GM19043 (cell line): ENCODE results near the gene USP20.

Experiments used
- ATAC-seq: cut with Tn5 transposase; IDR thresholded peaks from one replicate; pipeline ENCODE4 v1.9.1; 2021; ENCODE audit warnings: low read depth; ENCODE audit not compliant: unreplicated experiment

USP20 gene

DNA sequence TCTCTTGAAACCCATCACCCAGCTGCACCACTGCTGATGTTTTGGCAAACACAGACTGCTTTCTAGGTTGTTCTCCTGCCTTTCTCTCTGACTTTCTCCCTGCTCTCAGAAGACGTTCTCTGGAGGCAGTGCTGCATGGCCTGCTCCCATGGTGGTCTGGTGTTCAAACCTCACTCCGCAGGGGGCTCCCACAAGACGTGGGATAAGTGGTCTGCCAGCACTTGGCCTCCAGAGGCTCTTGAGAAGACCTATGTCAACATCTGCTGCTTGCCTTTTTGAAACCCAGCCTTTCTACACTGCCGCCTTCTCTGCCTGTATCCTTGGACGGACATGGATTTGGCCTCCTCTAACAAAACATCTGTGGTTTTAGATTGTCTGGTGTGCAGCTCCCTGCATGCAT lies 16.6 kb downstream of the USP20 start:
- no peak for ATAC-seq

DNA sequence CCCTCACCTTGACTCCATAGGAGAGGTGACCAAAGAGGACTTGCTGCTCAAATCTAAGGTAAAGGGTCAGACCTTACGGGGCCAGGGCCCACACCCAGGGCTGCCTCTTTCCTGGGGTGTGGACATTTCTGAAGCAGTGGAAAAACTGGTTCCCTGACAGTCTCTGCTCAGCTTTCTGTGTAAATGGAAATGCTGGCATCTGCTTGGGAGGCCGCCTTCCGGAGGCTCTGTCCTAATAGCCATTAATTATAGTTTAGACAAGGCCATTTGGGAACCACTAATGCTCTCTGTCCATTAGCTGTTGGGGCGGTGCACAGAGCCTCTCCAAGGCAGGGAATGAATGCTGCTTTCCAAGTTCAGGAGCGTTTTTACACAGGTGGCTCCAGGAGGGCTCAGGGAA lies 17.3 kb downstream of the USP20 start:
- no peak for ATAC-seq

DNA sequence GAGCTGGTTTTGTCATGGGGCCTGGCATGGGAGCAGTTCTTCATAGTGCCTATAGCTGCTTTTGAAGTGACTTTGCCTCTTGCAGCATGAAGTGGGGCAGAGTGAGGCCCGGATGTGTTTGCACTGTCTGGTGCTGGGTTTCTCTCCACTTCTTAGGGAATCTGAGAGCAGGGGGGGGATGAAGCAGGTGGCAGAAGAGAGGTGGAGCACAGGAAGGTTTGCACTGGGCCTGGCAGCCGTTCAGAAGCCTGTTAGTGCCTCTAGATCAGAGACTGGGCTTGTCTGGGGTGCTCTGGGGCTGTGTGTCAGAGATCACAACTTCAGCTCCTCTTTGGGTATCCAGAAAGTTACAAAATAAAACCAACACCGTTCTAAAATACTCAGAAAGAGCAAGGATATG lies 18.4 kb downstream of the USP20 start:
- ATAC-seq = no peak

DNA sequence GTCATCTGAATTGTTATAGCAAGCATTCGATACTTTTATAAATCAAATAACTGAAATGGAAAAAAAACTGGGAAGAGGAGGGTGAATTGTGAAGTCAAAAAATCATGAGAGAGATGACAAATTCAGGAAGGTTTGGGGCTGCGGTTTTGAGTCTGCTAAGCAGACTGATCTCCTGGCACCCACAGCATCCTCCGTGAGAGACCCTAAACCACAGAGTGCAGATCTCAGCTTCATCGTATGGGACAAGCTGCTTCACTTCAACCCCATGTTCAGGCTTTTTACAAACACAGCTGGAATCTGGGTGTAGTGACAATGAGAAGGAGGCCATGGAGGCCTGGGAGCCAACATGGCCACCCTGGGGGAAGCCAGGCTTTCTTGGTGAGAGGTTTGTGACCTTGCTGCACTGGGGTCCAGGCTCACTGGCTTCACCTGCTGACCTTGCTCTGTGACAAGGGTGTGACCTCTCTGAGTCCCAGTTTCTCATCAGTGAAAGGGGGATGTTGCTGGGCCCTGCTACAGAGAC lies 19.4 kb downstream of the USP20 start:
- ATAC-seq = no peak

DNA sequence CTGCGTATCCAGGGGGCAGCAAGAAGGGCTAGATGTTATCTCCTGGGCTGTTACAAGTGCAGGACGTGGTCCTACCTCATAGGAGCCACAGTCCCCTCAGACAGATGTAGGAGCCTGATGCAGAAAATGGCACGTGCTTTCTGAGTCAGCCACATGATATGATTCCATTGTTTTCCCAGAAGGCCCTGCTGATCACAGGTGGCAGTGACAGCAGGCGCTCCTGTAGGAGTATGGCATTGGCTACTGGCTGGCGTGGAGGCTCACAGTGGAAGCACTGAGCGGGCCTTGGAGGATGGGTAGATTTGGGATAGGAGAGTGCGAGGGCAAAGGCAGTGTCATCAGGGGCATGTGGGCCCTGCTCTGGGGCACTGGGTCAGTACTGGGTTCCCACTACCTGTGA lies 21.9 kb downstream of the USP20 start:
- ATAC-seq = no peak

DNA sequence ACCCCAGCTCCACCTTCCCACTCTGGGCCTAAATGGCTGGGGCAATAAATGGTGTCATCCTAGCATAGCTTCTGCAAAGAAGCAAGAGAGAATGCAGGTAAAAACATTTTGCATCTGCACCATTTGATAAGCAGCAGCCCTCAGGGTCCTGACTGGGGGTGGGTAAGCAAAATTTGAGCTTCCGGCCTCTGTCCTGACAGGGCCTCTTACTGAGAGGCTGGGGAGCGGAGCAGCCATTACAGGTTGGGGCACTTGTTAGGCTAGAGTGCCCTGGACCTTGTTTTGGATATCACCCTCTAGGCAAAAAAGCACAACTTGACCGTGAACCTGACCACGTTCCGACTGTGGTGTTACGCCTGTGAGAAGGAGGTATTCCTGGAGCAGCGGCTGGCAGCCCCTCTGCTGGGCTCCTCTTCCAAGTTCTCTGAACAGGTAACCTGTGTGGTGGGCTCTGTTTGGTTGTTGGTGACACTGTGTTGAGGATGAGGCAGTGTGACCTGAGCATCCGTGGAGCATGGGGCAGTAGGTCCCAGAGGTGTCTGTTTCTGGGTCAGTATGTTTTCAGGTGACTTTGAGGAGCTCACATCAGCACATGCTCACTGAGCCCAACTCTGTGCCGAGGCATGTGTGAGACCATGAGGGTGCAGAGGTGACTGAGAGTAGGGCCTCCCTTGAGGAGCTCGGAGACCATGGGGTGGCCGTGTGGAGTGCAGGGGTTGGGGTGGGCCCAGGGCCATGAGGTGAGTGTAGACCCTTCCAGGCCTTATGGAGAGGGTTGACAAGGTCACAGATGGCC lies 23.1 kb downstream of the USP20 start:
- no peak for ATAC-seq

DNA sequence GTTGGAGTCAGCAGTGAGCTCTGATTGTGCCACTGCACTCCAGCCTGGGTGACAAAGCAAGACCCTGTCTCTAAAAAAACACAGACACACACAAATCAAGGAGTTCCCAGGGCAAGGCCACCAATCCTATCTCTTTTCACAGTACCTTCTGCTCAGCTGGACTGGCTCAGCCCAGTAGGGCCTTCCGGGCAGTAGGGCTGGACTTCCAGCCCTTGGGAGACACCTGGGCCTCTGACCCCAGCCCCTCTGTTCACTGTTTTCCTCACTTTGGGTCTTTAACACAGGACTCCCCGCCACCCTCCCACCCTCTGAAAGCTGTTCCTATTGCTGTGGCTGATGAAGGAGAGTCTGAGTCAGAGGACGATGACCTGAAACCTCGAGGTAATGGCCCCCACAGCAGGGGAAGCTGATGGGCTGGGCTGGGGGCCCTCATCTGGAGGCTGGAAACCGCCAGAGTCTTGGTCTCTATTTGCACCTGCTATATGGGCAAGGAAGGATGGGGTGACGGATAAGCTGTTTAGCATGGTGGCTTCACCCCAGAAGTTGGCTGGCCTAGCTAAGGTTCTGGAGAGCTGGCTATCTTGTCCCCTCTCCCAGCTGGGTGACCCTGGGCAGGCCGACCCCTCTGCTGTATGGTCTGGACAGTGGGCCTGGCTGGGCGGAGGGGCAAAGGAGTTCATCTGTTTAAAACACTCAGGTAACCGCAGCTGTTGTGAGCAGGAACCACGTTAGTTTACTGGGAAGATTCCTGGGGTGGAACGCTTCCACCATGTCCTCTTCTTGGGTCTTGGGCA lies 25.6 kb downstream of the USP20 start:
- ATAC-seq = no peak

DNA sequence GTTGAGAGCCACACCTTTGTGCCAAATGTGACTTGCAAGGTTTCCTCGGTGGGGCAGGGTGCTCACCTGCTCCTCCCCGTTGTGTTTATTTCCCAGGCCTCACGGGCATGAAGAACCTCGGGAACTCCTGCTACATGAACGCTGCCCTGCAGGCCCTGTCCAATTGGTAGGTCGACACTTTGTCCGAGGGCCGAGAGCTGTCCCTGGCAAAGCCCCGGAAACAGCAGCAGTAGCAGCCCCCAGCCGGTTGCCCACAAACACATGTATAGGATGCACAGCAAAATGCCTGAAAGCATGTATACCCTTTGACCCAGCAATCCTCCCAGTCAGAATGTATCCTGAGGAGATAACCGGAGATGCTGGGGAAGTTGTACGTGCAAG lies 26.2 kb downstream of the USP20 start:
- ATAC-seq = no peak

DNA sequence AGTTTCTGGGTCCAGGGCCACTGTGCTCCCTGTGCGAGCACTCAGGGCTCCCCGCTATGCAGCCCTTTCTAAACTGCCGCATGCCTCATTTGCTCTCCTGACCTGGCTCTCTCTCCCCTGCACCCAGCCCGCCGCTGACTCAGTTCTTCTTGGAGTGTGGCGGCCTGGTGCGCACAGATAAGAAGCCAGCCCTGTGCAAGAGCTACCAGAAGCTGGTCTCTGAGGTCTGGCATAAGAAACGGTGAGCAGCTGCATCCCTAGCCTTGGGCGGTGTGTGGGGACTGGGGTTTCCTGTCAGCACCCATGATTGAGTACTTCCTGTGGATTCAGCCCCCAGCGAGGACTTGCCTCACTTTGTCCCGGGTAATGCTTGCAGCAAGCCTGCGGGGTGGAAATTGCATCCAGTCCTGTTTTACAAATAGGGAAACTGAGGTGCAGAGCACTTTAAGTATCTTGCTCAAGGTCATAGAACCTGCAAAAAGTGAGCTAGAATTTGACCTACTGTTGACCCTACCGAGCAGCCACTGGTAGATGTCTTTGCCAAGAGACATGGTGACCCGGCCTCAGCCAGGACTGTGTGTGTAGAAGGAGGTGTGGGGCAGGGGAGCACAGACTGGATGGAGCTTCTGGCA lies 27.9 kb downstream of the USP20 start:
- ATAC-seq = no peak

DNA sequence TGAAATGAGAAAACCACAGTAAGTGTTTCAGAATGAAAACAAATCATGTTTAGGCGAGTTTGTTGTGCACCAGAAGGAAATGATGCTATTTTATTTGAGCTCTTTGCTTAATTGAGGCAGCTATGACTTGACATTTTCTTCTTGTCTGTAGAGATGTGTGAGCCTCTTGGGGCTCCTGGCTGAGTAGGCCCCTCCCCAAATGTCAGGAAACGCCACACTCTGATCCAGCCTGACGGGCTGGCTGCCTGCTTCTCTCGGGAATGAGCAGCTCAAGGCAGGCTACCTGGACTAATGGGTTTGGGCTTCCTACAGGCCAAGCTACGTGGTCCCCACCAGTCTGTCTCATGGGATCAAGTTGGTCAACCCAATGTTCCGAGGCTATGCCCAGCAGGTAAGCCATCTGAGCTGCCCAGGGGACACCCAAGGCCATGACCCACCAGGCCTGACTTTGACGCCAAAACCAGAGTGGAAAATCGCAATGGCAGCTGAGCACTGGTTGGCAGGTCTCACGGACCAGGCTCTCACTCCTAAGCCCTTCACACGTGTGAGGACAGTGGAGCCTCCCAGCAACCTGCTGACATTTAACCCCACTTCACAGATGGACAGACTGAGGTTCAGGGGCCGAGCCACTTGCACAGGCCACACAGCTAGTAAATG lies 29.9 kb downstream of the USP20 start:
- ATAC-seq = no peak

DNA sequence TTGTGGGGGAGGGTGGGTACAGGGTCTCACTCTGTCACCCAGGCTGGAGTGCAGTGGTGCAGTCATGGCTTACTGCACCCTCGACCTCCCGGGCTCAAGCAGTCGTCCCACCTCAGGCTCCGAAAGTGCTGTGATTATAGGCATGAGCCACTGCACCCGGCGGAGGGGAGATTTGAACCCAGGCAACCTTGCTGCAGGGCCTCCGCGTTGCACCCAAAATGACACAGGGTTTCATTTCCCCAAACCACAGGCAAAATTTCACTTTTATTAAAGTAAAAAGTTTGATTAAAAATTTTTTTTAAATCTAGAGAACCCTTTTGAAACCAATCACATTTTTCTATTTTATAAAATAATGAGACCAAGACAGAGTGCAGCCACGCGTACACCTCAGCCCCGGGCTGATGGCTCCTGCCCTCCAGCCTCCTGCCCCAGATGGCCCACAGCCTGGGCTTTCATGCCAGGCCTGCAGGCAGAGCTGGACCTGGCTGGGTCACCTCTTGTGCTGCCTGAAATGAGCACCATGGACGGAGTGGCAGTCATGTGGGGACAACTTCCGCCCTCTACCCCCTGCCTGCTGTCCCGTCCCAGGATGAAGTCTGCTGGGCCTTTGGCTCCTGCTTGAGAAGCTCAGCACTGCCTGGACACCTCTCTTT lies 30.5 kb downstream of the USP20 start:
- no peak for ATAC-seq

DNA sequence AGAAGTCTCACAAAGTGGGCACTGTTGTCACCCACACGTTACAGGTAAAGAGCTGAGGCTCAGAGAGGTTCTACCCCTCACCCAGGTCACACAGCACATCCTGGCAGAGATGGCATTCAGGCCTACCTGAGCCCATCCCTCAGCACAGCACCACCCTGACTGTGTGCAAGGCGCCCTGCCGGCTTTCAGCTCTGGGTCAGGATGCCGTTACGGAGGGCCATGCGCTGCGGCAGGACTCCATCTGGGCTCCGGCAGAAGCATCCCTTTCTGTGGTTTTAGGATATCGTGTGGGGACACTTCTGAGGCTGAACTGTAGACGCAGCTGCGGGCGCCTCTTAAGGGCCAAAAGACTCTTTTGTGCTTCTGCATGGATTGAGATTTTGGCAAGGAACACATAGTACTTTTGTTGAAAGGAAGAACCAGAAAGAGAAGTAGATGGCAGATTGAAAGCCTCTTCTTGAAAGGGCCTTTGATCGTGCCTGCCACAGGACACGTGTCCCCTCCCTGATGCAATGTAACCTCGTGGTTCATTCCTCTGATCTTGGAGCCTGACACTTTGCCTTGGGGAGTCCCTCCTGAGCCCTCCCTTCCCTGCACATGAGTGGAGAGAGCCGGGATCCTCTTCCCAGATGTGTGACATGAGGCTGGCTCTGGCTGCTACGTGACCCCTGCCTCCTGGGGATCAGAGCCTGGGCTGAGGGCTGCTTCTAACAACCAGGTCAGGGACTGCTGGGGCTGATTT lies 31.3 kb downstream of the USP20 start:
- no peak for ATAC-seq

DNA sequence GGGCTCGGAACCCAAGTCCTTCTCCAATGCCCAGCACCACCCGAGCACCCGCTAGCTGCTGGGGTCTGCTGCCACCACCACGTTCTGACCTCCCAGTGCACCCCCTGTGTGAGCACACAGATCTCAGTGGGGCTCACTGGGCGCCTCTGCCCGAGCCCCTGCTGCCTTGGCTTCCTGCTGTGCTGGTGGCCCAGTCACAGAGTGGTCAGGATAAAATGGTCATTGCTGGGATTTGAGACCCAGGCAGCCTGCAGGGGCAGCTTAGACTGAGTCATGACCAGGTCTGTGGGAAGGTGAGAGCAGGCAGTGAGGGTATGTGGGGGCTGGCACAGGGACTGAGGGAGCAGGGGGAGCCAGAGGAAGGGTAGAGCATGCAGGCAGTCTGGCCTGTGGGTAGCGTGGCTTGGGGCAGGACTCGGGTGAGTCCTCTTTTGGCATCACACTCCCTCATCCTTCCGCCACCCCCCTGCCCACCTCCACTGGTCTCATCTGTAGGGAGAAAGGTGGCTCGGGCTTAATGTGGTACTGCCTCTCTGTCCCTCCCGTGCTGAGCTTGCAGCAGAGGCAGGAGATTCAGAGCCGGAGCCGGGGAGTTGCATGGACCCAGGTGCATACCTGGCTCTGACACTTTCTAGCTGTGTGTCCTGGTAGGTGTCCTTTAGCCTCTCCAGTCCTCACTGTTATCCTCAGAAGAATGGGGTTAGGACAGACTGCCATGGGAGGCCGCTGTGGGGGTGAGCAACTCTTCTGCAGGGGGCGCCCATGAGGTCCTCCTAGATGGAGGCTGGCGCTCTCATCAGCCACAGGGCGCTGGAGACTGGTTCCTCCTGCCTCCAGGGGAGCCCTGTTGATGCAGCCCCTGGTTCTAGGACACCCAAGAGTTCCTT lies 32.1 kb downstream of the USP20 start:
- ATAC-seq = no peak

DNA sequence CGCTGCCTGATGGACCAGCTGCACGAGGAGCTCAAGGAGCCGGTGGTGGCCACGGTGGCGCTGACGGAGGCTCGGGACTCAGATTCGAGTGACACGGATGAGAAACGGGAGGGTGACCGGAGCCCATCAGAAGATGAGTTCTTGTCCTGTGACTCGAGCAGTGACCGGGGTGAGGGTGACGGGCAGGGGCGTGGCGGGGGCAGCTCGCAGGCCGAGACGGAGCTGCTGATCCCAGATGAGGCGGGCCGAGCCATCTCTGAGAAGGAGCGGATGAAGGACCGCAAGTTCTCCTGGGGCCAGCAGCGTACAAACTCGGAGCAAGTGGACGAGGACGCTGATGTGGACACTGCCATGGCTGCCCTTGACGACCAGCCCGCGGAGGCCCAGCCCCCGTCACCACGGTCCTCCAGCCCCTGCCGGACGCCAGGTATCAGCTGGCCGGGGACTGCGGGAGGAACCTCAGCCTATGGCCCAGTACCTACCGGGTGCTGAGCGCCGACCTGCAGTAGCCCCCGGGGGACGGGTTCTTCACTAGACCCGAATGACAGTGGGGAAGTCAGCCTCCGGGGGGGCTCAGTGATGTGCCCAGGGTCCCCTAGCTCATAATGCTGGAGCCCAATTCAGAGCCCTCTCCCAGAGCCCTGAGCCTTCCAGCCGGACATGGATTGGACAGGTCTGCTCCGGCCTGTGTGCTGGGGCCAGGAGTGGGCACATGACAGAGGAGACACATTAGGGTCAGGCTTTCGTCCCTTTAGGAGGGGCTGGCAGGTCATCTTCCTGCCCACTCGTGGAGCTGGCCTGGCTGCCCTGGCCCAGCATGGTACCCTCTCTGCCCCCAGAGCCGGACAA lies 33.0 kb downstream of the USP20 start:
- no peak for ATAC-seq

DNA sequence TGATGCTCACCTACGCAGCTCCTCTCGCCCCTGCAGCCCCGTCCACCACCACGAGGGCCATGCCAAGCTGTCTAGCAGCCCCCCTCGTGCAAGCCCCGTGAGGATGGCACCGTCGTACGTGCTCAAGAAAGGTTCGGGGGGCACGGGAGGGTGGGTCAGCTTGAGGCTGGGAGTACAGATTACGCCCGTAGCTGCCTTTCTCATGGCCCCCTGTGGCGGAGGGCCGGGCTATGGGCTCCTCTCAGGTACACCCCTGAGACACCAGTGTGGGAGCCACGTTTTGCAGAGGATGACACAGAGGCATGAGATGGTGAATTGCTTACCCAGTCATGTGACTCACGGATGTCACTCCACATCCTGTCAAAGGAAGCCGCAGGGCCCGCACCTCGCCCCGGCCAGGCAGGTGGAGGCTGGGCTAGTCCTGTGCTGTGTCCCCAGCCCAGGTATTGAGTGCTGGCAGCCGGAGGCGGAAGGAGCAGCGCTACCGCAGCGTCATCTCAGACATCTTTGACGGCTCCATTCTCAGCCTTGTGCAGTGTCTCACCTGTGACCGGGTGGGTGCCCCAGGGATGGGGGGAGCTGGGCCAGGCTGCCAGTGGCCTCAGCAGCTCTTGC lies 33.7 kb downstream of the USP20 start:
- ATAC-seq = no peak

DNA sequence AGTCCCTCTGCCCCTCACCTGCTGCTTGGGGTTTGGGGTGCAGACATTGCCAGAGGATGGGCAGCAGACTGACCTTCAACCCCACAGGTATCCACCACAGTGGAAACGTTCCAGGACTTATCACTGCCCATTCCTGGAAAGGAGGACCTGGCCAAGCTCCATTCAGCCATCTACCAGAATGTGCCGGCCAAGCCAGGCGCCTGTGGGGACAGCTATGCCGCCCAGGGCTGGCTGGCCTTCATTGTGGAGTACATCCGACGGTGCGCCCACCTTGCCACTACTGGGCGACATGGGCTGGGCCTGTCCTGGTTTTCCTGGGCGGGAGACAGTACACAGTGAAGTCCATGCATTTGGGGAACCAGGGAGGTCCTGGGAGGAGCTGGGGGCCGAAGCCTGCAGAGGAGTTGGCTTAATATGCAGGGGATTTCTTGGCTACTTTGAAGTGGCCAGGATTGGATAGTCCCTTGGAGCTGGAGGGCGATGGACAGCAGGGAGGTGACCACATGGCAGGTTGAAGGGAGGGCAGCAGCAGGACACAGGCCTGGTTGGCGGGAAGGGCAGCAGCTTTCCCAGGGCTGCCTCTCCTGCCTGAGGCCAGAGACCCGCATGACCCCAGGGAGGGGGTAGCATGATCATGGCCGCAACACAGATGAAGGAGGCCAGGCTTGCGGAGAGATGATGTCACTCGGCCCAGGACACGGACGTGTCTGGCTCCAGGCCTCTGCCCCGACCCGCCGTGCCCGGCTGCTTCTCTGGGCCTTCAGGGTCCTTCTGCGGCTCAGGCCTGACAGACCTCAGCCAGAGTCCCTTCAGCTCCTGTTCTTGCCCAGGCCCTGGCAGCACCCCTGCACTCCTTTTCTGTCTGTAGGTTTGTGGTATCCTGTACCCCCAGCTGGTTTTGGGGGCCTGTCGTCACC lies 34.6 kb downstream of the USP20 start:
- no peak for ATAC-seq
